Fibroblast of gingiva (primary cell): ENCODE data around the gene CDH4.

ENCODE experiments used
- DNase-seq: peaks from one replicate; pipeline ENCODE4 v3.0.0-alpha.2; 2011; ENCODE audit warnings: low read depth

Gene CDH4

DNA sequence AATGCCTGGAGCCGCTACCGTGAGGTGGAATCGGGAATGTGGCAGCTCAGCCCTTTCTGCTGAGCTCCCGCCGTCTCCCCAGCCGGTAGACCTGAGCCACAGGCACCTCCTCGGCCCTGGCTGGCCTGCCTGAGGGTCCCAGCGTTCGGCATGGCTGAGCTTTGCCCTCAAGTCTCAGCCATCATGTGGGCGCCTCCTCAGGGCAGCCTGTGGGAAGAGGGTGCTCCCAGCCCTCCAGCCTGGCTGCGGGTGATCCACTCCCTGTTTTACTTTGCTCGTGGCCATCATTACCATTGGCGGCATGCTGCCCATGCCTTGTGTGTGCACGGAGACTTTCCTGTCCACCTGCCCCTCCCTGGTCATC lies 329.7 kb downstream of the CDH4 start:
- no peak for DNase-seq

DNA sequence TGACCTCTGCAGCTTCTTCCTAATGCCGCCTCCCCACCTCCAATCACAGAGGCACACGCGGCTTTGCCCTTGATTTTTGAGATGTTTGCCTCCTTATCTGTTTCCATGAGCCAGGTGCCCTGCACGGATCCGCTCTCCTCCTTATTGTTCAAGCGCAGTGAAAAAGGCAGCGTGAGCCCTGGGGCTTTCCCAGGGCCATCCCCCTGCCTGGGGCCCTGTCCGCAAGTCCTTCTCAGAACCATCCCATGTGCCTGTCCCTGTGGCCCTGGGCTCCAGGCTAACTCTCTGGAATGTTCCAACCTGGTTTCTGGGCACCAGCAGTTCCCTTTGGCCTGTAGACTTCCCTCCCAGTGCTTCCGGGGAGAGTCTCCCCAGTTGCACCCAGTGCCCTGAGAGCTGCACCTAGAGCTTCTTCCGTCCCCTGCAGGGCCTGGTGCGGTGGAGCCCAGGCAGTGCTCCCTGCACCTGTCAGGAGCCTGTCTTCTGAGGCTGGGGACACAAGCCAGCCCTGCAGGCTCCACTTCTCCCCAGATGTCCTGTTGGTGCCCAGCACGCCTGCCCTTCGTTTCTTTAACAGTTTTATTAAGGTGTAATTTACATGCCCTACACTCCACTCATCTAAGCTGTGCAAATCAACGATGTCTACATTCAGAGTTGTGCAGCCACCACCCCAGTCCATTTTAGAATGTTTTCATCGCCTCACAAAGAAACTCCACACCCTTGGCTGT lies 330.3 kb downstream of the CDH4 start:
- no peak for DNase-seq

DNA sequence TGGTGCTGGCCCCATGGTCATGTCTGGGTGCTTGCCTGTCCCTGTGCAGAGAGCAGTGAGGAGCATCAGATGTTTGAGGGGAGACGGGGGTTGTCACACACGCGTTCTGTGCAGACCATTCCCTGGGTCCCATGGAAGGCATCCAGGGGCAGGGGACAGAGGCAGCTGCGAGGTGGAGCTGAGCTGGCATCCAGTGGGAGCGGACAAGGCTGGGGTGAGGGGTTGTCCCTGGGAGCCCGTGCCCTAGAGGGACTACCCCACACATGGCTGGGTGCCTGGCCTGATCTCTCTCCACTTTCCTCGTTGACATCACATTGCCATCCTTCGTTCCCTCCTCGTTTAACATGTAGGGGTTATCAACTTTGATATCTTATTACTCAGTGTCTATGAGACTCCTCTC lies 331.3 kb downstream of the CDH4 start:
- DNase-seq, result no peak

- DNase-seq, result no peak
These were observed 332.8 kb downstream of the CDH4 start for GRCh38 chr20:61584851-61585250.

DNA sequence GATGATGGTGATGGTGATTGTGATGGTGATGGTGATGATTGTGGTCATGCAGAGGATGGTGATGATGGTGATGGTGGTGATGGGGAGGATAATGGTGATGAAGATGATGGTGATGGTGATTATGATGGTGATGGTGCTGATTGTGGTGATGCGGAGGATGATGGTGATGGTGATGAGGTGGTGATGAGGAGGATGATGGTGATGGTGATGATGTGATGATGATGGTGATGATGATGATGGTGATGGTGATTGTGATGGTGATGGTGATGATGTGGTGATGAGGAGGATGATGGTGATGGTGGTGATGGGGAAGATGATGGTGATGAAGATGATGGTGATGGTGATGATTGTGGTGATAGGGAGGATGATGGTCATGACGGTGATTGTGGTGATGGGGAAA lies 333.7 kb downstream of the CDH4 start:
- DNase-seq, result no peak

- no peak for DNase-seq
These were observed 335.0 kb downstream of the CDH4 start for GRCh38 chr20:61587036-61587435.

DNA sequence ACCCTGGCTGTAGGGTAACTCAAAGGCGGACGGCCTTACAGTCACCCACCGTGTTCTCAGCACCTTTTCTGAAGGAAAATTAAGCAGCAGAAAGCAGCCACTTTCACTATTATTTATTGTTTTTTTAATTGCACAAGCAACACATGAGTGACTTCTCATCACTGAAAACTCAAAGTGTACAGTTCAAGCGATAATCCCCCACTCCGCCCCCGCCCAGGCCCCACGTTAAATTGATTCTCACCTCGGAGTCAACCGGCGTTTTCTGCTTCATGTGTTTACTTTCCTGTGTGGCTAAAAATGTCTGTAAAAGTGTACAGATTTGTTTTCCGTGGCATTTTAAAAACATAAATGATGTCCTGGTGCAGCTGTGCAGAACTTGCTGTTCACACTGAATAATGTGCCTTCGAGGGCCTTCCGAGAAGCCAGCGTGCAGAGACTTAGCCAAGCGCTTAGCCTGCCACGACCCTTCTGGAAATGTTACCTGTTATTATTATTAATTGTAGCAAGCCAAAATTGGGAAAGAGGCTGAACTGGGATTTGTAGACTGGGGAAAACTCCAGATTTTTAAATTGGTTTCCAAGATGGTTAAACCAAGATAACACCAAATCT lies 335.7 kb downstream of the CDH4 start:
- no peak for DNase-seq

GRCh38 chr20:61588411-61589385 lies 336.6 kb downstream of the CDH4 start:
- DNase-seq, result peak; percentile 41

DNA sequence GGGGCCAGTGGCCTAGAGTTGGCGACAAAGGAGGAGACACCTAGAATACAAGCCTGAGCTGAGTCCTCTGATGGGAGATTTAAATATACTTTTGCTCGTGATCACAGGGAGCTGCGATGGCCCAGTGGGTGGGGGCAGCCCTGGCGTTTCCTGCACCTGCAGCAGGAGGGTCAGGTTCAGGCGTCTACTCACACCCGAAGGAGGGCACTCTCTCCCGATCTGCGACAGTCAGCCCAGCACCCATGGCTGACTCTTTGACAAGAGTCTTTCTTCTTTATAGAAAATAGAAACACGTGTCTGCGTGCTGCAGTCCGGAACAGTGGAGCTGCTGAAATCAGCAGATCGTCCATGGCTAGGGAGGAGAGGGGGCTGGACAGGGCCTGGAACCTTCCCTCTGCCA lies 338.2 kb downstream of the CDH4 start:
- no peak for DNase-seq

DNA sequence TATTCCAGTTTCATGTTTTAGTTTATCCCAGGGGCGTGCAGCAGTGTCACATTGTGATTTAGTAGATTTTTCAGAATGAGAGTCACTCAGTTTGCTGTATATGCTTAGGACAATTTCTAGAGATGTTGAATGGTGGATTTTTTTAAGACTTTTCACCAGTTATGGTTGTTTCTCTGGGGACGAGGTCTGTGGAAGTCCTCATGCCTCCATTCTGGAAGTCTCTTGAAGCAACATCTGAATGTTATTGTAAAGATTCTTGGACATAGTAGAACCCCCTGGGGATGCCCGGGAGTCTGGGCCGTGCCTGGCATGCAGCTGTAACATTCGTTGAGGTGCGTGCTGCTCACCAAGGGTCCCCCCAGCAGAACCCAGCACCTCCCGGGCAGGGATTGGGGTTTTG lies 341.5 kb downstream of the CDH4 start:
- DNase-seq, result no peak

DNA sequence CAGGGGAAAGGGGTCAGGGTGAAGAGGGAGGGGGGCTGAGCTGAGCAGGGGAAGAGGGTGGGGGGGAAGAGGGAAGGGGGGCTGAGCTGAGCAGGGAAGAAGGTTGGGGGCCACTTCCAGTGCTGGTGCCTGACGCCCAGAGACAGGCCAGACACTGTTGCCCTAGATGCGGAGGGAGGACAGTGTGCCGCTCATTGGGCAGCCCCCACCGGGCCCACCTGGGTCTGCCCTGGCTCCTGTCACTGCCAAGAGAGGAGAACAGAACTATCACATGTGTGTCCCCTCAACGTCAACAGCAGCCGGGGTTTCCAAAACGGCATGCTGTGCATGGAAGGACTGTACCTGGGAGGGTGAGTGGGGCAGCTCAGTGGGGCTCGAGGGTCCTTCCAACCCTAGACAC lies 342.1 kb downstream of the CDH4 start:
- no peak for DNase-seq

DNA sequence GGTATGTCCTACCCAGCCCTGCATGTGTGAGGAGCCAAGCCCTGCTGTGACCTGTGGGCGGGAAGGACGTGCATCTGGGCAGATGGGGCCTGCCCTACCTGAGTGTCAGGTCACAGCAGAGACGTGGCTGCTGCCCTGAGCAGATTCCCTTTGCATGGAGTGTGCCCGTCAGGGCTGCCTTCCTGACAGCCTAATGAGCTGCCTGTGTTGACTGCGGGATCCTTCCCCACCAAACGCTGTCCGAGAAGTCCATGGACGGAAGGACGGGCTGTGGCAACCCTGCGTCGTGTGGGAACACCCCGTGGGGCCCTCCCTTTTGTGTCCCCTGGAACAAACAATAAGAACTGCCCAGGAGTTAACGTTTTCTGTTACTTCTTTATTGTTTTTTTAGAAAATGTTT lies 343.2 kb downstream of the CDH4 start:
- DNase-seq, result no peak

- no peak for DNase-seq
These were observed 344.7 kb downstream of the CDH4 start for GRCh38 chr20:61596687-61597330.

DNA sequence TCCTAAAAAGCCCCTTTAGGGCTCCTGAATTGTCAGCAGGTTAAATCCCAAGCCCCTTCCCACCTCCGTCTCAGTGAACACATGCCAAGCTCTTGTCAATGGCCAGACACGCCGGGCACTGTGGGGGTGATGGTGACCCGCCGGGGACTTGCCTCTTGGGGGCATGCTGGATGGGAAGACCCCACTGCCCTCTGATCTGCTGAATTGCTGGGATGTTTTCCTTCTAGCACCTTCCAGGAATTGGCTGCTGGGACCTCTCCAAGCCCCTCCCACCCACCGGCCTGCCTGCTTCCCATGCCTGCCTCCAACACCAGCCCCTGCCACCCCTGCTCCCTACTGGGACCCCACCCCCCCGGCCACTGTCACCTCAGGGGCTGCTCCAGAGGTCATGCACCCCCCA lies 345.9 kb downstream of the CDH4 start:
- no peak for DNase-seq

- DNase-seq, result no peak
These were observed 346.5 kb downstream of the CDH4 start for GRCh38 chr20:61598586-61598985.

GRCh38 chr20:61599061-61599531 lies 347.0 kb downstream of the CDH4 start:
- DNase-seq, result no peak

- DNase-seq, result no peak
These were observed 347.5 kb downstream of the CDH4 start for GRCh38 chr20:61599541-61599992.

GRCh38 chr20:61600016-61600415 lies 348.0 kb downstream of the CDH4 start:
- DNase-seq, result no peak

DNA sequence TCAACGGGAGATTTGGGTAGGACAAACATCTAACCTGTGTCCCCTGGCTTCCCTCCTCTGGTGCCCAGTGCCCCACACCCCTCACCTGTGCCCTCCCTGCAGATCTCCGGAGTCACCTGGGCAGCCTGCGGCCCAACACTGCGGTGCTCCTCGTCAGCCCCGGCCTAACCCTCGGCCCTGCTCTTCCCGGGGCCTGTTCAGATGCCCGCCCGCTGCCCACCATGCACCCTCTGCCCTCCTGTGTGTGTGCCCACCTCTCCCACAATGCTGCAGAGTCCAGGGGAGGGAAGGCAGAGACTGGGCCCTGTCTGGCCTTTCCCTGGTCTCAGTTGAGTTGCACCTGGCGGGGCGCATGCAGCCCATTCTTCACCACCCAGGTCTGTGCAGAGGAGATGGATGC lies 349.3 kb downstream of the CDH4 start:
- DNase-seq, result no peak

- no peak for DNase-seq
These were observed 349.8 kb downstream of the CDH4 start for GRCh38 chr20:61601853-61602252.

GRCh38 chr20:61603715-61604114 lies 351.7 kb downstream of the CDH4 start:
- no peak for DNase-seq

- DNase-seq, result no peak
These were observed 352.5 kb downstream of the CDH4 start for GRCh38 chr20:61604549-61604948.
